NCI-H748 (cell line): Measurements from ENCODE around the gene OSBPL8.

Source experiments
- DNase-seq: peaks from one replicate; lab custom pipeline; 2025; ENCODE audit not compliant: unreplicated experiment; lab: John Stamatoyannopoulos, UW

The OSBPL8 gene

DNA sequence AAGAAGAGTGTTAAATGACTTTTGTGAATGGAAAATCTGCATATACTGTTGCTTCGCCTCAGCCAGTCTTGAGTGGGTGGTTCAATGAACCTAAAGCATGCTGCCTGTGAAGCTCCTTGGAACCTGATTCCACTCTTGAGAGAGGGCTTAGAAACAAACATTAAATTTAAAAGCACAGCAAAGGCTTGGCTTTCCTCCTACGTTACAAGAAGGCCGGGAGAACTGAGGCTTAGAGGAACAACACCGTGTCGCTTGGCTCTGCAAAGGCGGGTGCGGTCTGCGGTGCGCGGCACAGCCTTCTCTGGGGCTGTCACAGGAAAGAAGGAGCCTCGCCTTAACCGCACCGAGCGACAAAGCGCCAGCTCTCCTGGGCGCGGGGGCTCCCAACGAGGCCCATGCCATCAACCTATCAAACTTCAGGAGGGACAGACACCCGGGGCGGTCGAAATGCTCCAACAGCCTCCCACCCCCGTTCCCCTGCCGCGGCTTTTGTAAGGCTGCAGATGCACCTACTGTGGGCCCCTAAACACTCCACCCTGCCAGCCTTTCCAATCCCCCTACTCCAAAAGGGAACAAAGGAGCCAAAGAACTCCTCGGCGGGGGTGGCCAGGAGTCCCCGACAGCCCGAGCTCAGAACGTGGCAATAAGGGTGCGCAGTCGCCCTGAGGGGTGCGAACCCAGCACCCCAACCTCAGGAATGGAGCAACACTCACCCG is 729 bp downstream of the OSBPL8 start:
- DNase-seq: peak; percentile 69

DNA sequence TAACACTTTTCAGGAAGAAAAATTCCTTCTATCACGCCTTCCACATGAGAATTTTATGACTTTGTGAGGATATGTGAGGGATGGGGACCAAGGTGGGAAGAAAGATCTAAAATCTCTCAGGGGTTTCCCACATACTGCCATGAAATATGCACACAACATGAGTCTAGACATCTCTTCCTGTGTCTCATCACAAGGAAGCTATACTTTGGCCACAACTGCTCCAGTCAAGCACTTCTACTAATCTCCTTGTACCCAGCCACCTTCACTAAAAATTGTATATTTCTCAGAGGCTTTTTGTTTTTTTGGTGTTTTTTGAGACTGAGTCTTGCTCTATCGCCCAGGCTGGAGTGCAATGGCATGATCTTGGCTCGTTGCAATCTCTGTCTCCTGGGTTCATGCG is 3.2 kb downstream of the OSBPL8 start:
- no peak for DNase-seq

DNA sequence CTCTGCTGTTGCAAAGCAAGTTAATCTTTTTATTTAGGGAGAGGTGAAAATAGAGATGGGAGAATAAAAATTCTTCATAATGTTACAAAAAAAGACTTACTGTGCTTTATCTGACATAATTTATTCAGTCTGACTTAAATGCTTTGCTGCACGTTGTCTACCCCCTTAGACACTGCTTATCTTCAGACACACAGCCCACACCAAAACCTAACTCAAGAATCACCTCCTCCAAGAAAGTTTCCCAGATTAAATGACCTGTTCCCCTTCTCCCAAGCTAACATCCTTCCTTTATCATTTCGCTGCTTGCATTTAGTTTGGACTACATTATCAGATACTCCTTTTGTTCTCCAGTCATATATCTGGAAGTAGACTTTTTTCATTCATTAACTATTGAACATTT is 3.8 kb downstream of the OSBPL8 start:
- DNase-seq: no peak

DNA sequence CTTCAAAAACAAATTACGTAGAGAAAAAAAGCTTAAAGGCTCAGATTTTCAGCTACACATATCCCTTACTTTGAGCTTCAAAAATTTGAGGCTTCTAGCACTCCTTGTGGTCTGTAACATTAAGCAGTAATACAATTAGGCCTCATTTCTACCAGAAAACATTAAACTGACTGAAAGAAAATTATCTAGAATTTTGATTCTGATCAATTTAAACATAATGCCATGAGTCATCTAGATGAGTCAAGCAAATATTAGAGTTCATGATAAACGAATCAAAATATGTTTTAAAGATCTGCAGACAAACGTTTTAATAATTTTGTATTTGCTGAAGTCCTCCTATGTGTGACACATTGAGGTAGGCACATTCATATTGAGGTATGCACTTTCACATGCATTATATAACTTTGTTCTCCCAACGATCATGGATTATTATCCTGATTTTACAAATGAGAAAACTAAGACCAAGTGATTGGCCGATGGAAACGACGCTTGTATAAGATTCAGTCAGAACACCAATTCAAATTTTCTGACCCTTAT is 4.3 kb downstream of the OSBPL8 start:
- no peak for DNase-seq

DNA sequence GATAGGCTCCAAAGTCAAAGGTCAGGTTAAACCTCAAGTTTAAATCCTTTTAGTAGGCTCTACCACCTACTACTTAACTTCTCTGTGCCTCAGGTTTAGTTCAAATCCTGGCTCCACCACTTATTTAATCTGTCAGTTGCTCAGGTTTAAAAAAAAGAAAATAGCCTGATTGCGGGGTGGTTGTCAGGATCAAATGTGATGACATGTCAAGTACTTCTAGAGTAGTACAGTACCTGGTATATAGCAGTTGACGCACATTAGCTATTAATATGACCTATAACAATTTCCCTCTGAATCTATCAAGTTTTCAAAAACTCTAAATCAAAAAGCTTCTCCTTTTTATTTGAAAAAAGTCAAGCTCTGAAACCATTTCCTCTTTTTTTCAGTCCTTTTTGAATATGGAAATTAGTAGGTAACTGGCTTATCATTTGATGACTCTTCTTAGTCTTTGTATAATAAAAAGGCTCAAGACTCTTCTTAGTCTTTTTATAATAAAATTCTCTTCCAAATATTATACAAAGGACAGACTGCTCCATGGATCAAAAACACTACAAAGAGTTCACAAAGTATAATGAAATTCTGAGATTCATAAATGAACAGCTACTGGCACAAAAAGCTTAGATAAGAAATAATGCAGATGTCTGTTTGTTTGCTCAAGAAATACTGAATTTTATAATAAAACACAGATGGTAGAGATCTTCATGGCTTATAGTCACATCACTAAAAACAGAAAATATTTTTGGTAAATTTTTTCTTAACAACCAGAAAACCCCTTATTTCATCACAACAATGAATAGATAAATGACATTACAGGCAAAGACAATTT is 5.0 kb downstream of the OSBPL8 start:
- no peak for DNase-seq

DNA sequence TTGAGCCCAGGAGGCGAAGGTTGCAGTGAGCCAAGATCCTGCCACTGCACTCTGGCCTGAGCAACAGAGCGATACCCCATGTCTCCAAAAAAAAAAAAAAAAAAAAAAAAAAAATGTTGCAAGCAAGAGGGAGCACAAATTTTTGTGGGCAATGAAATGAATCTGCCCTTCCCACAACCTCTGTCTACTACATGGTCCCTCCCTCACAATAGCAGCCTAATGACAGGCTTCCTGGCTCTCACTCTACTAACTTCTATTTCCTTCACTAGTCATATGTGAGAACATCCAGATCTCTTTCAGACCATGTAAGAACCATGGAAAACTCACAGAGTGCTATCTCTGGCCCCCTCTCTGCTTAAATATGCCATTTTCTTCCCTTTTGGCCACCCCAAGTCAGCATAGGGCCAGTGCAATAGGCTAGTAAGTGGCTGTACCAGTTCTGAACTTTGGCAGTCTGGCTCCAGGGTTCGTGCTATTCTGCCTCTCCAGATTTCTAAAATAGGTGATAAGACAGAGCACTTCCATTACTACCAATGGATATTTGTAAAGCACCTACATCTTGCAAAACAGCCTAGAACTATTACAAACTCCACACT is 7.1 kb downstream of the OSBPL8 start:
- no peak for DNase-seq

DNA sequence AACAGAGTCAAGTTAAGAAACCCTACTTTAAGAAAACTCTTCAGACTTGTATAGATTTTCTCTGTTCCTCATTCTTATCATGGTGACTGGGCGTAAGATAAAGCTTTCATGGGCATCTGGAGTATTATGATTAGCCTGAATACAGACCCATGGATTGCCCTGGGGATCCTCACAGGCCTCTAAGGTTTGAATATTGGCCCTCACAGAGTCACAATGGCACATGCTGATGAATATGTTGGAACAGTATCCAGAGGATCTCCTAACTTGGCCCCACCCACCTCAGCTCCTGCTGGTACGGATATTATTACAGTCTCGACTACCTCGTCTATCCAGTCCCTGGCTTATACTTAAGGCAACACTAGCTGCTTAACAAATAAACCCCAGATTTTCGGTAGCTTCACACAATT is 8.1 kb downstream of the OSBPL8 start:
- DNase-seq: no peak

DNA sequence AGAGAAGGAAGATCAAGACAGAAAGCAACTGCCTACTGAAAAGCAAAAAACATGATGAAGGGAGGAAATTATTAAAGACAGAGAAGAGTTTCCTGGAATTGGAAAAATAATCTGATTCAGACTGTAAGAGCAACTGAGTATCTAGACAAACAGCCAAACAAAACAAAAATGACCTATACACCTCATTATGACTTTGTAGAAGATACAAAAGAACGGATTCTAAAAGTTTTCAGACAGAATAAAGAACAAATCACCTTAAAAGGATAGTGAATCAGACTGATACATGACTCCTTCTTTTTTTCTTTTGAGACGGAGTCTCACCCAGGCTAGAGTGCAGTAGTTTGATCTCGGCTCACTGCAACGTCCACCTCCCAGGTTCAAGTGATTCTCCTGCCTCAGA is 10.4 kb downstream of the OSBPL8 start:
- no peak for DNase-seq

DNA sequence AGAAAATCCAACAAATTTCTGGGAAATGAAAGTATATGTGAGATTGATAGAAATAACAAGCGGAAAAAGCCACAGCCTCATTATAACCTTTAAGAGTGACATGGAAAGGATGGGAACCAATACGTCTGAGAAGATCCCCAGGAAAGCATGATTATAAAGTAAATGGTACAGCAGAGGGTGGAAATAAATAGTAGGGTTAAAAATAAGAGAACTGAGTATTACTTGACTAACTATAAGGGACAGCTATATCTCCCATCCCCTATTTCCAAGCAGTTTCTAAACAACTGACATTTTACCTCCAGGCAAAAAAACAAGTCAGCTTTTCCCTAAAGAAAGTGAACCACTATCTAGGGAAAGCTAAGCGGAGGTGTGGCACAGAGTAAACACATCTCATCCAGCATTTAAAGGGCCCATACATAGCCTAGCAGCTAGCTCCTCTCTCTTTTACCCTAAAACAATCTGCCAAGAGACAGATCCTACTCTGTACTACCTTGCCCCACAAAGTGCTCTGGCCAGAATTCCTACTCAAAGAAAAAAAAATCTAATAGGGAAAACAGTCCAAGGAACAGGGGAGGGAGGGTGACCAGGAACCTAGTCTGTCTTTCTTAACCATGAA is 11.2 kb downstream of the OSBPL8 start:
- no peak for DNase-seq

DNA sequence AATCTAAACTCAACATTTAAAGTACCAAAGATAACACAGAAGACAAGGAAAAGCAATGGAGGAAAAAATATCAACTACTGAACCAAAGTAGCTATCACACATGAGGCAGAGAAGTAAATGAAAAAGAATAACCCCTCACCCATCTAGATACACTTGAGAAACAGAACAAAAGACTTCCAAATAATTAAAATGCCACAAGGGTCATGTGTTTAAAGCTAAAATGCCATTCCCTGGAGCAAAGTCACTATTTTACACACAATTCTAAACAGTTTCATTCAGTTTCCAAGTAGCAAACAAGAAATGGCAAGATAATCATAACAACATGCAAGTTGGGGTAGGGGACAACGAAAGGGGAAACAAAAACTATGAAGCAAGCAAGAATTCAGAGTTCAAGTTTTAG is 12.0 kb downstream of the OSBPL8 start:
- no peak for DNase-seq

DNA sequence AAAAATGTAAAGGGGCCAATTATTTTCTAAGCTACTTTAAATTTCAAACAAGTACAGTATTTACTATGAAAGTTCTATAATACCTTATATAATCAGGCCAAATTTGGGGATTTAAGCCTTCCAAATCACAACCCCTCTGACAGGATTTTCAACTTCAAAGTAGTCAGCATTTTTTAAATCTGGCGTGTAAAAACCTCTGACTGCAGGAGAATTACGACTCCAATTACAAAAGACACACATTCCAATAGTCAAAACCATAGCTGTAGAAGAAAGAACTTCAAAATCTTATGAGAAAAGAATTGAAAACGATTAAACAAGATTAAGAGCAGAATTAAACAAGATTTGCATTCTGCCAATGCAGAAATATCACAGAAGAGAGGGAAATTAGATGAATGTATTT is 12.7 kb downstream of the OSBPL8 start:
- DNase-seq: no peak

DNA sequence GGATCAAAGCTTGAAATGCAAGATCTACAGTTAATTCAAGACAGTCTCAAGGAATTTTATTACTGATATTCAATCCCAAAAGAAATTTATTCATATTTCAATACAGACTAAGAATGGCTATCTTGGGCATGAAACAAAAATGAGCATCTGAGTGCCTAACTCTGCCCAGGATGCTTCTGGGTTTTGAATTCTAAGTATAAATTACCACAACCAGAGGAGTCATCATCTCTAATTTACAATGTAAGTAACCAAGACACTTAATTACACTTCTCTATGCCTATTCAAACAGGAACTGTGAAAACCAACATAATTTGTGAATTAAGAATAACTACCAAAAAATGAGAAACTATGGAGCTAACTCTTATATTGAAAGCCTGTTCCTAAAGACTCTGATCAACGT is 14.1 kb downstream of the OSBPL8 start:
- DNase-seq: no peak

DNA sequence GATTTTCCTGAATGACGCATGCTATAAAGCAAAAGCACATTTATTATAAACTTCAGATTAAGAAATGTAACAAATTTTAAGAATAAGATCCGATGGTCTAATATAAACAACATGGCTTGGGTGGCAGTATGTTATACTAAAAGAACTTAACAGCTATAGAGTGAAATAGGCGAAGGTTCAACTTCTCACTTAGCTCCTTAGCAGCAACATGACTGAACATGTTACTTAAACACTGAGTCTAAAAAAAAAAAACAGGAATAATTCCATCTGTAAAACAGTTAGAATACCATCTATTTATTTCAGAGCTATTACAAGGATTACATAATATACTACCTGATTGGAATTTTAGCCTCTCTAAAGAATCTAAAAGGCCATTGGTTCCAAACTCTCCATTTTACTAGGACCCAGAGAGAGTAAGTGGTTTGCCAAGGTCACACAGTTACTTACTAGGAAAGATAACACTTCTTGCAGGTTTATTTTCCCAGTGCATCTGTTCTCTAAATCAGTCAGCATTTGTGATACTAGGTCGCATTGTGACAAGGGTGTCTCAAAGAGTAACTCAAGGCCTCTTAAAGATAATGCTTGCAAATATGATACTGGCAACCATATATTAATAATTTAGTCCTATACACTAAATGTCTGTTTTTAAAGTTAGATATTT is 14.8 kb downstream of the OSBPL8 start:
- no peak for DNase-seq

DNA sequence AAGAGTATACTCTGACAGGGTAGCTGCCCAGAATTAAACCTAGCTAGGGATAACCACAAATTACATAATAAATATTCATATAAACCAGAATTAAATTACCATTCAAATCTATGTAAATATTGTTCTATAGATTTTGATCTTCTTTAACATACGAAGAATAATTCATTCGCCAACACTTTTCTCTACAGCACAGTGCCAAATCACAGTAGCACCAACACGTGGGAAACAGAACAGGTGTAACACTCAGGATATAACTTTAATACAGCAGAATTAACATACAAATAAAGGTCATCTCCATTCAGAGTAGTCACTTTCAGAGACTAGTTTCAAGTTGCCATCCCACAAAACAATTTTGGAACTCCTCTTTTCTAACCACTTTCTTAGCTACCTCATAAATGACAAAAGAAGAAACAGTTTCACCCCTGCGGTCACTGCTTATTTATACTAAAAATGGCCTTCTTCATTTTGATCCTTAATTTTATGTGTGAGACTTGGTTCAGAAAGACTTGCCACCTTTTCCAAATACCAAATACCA is 15.7 kb downstream of the OSBPL8 start:
- DNase-seq: no peak

DNA sequence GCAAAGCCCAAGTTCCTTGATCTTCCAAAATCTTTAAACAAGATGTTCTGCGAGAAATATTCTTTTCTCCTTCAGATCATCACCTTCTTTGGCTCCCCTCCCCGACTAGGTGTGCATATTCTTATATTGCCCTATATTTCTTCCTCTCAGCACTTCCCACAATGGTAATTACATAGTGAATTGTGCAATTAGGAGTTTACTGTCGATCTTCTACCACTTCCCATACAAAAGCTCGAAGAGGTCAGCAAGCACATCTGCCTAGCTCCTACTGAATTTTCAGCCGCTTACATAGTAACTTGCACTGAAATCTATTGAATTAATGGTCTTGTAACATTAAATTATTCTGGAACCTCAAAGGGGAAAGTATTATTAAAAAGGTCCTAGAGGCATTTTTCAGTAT is 16.7 kb downstream of the OSBPL8 start:
- DNase-seq: no peak

DNA sequence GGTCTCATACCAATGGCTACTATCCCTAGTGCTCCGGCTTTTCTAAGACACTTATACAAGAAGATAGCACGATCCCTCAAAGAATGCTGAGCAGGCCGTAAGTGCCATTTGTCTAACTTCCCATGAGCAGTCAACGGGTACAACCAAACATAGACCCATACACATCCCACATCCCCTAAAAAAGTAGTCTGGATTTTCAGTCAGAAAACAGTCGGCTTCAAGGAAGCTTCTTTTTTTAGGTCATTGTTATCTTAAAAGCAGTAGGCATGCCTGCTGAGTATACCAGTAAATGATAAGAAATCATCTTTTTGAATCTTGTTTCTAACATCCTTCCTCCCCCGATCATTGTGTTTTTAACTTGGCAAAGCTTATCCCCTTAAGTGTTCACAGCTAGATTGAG is 19.8 kb downstream of the OSBPL8 start:
- DNase-seq: no peak

DNA sequence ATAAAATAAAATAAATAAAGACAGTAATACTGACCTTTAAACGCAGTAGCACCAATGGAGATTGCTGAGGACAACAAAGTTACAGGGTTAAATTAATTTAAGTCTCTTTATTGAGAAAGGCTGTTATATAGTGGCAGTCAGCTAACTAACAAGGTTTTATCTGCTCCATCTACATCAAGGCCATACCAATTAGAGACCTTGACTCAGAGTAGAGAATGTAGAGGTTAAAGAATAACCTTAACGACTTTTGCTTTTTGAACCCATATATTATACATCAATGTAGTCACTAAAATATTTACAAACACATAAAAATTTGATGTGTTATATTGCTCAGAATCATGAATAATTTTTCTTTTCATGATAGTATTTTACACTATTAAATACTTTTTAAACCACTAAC is 21.6 kb downstream of the OSBPL8 start:
- no peak for DNase-seq

DNA sequence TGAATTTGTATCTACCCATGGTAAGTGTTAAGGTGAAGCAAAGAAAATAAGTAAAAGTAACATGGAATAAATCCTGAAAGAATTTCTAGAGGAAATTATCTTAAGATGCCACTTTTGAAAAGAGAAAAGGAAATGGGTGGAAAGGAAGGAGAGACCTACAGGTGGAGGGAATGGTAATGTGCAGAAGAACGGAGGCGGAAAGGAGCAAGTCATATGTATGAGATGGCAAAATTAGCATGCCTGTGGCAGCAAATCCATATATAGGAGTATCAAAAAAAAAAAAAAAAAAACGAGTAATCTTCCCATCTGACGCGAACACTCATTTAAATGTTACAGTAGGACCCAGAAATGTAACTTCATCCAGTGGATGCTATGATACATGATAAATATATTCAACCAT is 23.0 kb downstream of the OSBPL8 start:
- DNase-seq: no peak

DNA sequence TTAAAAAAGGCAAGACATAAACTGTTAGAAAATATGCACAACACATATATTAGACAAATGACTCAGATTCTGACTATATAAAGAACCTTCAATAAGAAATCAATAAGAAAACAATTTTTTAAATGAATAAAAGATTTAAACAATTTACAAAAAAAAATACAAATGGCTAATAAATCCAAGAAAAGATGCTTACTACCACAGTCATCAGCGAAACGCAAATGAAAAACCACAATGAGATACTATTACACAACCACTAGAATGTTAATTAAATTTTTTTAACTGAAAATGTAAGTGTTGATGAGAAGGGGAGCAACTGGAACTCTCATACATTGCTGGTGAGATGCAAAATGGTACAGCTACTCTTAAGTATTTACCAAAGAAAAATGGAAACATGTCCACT is 24.4 kb downstream of the OSBPL8 start:
- no peak for DNase-seq

DNA sequence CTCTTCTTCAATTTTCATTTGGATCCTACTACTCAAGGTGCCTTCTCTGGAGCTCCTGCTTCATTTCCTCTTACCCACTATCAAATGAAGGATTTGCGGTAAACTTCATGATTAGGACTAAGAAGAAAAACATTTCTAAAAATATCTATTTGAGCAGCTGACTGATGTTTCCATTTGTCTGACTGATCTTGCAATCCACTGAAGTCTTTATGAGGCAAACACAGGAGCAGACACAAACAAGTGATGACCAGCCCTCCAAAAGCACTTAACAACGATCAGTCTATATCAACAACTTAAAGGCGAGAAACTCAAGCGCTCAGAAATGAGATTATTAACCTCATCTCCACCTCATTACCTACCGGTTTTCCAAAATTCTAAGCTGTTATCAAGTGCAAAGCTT is 26.2 kb downstream of the OSBPL8 start:
- DNase-seq: no peak

DNA sequence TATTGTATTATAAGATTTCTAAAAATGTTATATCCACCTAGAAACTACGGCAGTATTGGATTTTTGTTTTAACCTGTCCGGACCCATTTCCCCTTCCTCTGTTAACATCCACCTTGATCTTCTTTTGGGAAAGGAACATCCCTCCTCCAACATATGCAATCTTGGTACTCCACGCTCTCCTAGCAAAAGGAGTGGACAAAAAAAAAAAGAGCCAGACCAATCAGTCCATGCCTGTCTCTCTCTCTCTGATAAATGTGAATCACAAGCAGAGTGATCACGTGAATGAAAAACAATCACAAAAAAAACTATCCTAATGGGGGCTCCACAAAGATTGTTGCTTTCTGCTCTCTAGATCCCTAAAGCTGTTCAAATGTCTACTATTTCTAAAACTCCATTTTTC is 27.1 kb downstream of the OSBPL8 start:
- DNase-seq: no peak
